ENCODE measurements around the gene HPCAL1. TPM values are rescaled to one million over a fixed set of nuclear protein-coding genes. Genes with fewer than 3 reads are reported as not detected.

The HPCAL1 gene
- total and polyA plus RNA-seq, 10 of the 15 experiments (the other 5 are each of a cell fraction or from before 2014, with no cell fraction given) = 0.40 to 12.8 (median 7.9) TPM

DNA sequence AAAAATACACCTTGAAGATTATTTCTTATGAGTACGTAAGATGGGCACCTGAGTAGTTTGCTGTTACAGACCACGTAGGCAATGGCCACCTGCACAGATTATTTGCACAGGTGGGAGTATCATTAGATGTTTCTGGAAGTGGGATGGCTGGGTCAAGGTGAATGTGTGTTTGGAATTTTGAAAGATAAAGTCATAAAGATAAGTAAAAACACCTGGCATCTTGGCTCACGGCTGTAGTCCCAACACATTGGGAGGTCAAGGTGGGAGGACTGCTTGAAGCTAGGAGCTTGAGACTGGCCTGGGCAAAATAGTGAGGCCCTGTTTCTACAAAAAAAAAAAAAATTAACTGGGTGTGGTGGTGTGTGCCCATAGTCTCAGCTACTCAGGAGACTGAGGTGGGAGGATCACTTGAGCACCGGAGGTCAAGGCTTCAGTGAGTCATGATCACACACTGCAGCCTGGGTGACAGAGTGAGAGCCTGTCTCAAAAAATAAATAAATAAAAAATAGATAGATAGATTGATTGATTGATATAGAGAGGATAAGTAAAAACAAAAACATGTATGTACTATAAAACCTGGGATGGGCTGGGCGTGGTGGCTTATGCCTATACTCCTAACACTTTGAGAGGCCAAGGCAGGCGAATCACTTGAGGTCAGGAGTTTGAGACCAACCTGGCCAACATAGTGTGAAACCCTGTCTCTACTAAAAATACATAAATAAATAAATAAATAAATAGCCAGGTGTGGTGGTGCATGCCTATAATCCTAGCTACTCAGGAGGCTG is 115.0 kb downstream of the HPCAL1 start:
- H2AFZ ChIP-seq (ENCODE audit: control insufficient read depth, low read depth, low read length) = no peak overlapping the region
- ATAC-seq = no peak
- CTCF ChIA-PET = interaction anchor here (0.7 to 2.4 kb wide), 3 partner anchors 9 to 278 kb away, joined by 3 to 8 read pairs (median 3); no protein-coding TSS in a partner anchor
- DNase-seq (ENCODE audit: low read depth, low spot score) = no peak
- H3K4me2 ChIP-seq (ENCODE audit: control insufficient read depth, insufficient read depth) = no peak overlapping the region
- TF ChIP-seq CREB1 (IDR thresholded peaks at IDR 0.05; ENCODE audit: low read depth) (no peak), YBX1 (IDR thresholded peaks at IDR 0.05) (no peak), HDAC2 (IDR thresholded peaks at IDR 0.05) (no peak), PAX5 (IDR thresholded peaks at IDR 0.05; ENCODE audit: borderline replicate concordance, low read depth, low read length) (no peak), SREBF1 (IDR thresholded peaks at IDR 0.05; ENCODE audit: low read length) (no peak), GABPA (IDR thresholded peaks at IDR 0.05; ENCODE audit: low read depth) (no peak), FOS (IDR thresholded peaks at IDR 0.05; ENCODE audit: borderline replicate concordance, extremely low read depth, insufficient read length) (no peak), ESRRA (IDR thresholded peaks at IDR 0.05; ENCODE audit: low read length) (no peak), MEF2A (IDR thresholded peaks at IDR 0.05; ENCODE audit: insufficient read depth, low read depth, low read length) (no peak), KAT2A (conservative IDR thresholded peaks at IDR 0.05; ENCODE audit: control insufficient read depth, low read depth, low read length) (no peak), SIN3A (IDR thresholded peaks at IDR 0.05; ENCODE audit: low read depth, low read length) (no peak), ASH2L (IDR thresholded peaks at IDR 0.05; ENCODE audit: borderline replicate concordance, low read depth) (no peak), SRF (IDR thresholded peaks at IDR 0.05; ENCODE audit: low read depth in 2 of 2, low read length in 2 of 2) (no peak), NR2C1 (IDR thresholded peaks at IDR 0.05) (no peak), TAF1 (IDR thresholded peaks at IDR 0.05; ENCODE audit: borderline replicate concordance, low read depth, low read length) (no peak), STAT1 (conservative IDR thresholded peaks at IDR 0.05) (no peak), HSF1 (IDR thresholded peaks at IDR 0.05; ENCODE audit: low read depth, low read length) (no peak), SREBF2 (IDR thresholded peaks at IDR 0.05; ENCODE audit: low read length) (no peak)
- H3K4me1 ChIP-seq (ENCODE audit: control insufficient read depth, insufficient read depth, low read length) = peaks cover 14% of the 10 kb centered on the region
- no TSS peak for BruUV-seq (replicated peaks)
- RAD21 ChIA-PET (ENCODE audit: unreplicated experiment) = interaction anchor here (1.3 kb wide), 2 partner anchors 9 to 16 kb away, joined by 3 read pairs; no protein-coding TSS in a partner anchor
- in situ Hi-C loops (cut with MboI) = loop anchor here (5.0 kb wide), 1 partner anchor 285 kb away; no protein-coding TSS in a partner anchor
- H3K27me3 ChIP-seq (replicated peaks in 1 of 2; ENCODE audit: control insufficient read depth in 2 of 2, insufficient read depth in 2 of 2, low read length in 1 of 2) = no peaks in the 10 kb centered on the region
- H3K4me3 ChIP-seq = no peak overlapping the region
- no peaks in the 10 kb centered on the region for H4K20me1 ChIP-seq (ENCODE audit: control insufficient read depth, insufficient read depth)
- H3K9me3 ChIP-seq (replicated peaks; ENCODE audit: control insufficient read depth, insufficient read depth, low read length) = no peaks in the 10 kb centered on the region
- H3K9ac ChIP-seq (ENCODE audit: control insufficient read depth, insufficient read depth, low read length) = no peak overlapping the region
- FAIRE-seq = no peak
- no peak overlapping the region for H3K27ac ChIP-seq (ENCODE audit: control insufficient read depth, insufficient read depth)
- WGBS (ENCODE audit: insufficient coverage, insufficient replicate concordance, low lambda C conversion rate, missing lambda C conversion rate) = 56% methylated on average over 6 of the region's 6 CpGs
- no peaks in the 10 kb centered on the region; a peak in 1 of 4 replicates for H3K36me3 ChIP-seq (ENCODE audit: control insufficient read depth in 2 of 2, insufficient read depth in 2 of 2, low read length in 1 of 2)
- SMC1A ChIA-PET (ENCODE audit: uncharacterized antibody, unreplicated experiment) = interaction anchor here (2.4 to 2.6 kb wide), 2 partner anchors 9 to 14 kb away, joined by 6 to 12 read pairs; no protein-coding TSS in a partner anchor
- POLR2A ChIA-PET = interaction anchor here (1.1 kb wide), 1 partner anchor 10 kb away, joined by 3 read pairs; no protein-coding TSS in a partner anchor
- intact Hi-C loops (cut with micrococcal nuclease; ENCODE audit: unreplicated experiment) = no loop called here
- H3K79me2 ChIP-seq (ENCODE audit: control insufficient read depth, insufficient read depth, low read length) = no peaks in the 10 kb centered on the region
